ENCODE data around the gene OR2A14. TPM values are rescaled to one million over a fixed set of nuclear protein-coding genes. Genes with fewer than 3 reads are reported as not detected.
"Not testable (repeated sequence)": the region's sequence is repeated elsewhere in the genome, so short reads cannot be mapped to it uniquely, and the experiment has no call there.

OR2A14 gene, protein sequence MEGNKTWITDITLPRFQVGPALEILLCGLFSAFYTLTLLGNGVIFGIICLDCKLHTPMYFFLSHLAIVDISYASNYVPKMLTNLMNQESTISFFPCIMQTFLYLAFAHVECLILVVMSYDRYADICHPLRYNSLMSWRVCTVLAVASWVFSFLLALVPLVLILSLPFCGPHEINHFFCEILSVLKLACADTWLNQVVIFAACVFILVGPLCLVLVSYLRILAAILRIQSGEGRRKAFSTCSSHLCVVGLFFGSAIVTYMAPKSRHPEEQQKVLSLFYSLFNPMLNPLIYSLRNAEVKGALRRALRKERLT
- not detected for total RNA-seq

DNA sequence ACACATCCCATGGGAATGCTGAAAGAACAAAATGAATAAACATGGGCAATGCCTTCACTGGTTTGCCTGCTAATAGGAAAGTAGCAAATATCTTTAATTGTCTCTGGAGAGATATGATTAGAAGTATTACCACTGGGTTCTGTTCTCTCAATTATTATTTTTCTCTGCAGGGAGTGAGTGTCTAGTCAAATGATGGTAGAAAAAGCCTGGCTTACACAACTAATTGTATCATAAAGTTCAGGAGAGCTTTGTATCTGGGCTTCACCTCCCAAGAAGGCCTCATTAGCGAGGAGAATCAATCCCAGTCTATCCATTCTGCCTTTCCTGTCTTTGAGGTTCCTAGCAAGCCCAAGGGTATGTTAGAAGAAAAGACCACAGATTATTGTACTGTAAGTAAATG, at the start of gene OR2A14:
OR2A14 (plus strand) TSS at position 301 of the 400 bp plus-strand sequence. CDS start 5,937 bp downstream, outside the sequence.
- no peak for DNase-seq (ENCODE audit: low spot score)

DNA sequence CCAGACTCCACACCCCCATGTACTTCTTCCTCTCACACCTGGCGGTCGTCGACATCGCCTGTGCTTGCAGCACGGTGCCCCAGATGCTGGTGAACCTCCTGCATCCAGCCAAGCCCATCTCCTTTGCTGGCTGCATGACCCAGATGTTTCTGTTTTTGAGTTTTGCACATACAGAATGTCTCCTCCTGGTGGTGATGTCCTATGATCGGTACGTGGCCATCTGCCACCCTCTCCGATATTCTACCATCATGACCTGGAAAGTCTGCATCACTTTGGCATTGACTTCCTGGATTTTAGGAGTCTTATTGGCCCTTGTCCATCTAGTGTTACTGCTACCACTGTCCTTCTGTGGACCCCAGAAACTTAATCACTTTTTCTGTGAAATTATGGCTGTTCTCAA, 48.6 kb upstream of the OR2A14 start:
- no peak for DNase-seq (ENCODE audit: low spot score)

DNA sequence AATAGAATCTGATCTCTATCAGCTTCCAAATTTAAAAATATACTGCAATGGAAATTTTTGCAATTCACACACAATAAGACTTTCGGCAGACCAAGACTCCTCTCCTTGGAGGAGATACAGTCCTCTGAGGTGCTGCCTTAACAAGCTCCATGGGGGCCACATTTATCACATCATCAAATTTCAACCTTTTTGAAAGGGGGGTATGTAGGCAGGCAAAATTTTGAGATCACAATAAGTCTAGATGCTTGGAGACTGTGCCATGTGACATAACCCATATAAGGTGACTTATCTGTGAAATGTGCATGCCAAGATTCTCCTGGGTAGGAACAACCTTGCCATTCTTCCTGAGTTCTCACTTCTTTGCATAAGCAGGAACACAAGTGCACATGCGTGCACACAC, 37.0 kb upstream of the OR2A14 start, which contains the start of gene OR2A12:
OR2A12 (plus strand) TSS at position 301 of the 400 bp plus-strand sequence. CDS start 8,830 bp downstream, outside the sequence.
- no peak for DNase-seq (ENCODE audit: low spot score)

DNA sequence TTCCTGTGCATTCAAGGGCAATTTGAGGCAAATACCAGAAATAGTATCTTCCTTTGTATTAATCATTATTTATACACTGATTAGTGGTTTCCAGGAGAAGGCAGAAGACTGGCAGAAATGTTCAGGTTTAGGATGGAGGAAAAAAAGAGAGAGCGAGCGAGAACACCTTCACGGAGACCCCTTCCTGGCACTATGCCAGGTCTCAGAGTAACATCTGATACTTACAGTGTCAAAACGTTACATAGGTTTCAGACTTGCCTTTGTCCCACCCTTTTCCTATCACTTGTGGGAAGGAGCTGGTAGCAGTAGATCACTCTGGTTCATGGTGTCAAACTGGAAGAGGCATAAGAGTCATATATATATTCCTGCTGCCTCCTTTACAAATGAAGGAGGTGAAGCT, 36.2 kb upstream of the OR2A14 start:
- DNase-seq (ENCODE audit: low spot score), result no peak

DNA sequence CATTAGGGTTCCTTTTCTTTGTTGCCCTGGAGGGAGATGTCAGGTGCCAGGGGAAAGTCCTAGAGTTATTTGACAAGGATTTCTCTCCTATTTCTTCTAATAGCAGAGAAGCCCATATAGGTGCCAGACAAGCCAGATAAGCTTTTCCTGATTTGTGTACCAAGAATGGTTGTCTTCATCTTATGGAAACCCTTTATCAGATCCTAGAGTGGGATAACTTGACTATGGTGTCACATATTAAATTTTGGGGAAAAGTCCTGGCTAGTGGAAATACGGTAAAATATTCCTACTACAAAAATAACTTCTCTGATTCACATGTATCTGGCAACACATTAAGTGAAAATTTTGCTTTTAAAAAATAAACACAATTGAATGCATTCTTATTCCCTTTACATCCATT, 35.7 kb upstream of the OR2A14 start:
- no peak for DNase-seq (ENCODE audit: low spot score)

DNA sequence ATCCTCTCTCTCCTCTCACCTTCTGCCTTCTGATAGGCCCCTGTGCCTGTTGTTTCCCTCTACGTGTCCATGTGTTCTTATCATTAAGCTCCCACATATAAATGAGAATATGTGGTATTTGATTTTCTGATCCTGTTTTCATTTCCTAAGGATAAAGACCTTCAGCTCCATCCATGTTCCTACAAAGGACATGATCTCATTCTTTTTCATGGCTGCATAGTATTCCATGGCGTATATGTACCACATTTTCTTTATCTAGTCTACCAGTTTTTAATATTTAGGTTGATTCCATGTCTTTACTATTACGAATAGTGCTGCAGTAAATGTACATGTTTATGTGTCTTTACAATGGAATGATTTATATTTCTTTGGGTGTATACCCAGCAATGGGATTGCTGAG, 32.3 kb upstream of the OR2A14 start:
- DNase-seq (ENCODE audit: low spot score), result no peak

DNA sequence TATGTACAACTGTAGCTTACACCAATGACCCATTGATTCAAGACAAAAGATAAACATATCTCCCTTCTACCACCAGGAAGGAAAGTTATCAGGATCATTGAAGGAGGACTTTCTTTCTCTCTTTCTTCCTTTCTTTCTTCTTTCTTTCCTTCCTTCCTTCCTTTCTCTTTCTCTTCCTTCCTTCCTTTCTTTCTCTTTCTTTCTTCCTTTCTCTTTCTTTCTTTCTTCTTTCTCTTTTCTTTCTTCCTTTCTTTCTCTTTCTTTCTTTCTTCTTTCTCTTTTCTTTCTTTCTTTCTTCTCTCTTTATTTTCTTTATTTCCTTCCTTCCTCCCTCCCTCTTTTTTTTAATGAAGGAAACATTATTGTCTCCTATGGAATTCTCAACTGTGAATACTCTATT, 24.2 kb upstream of the OR2A14 start:
- no peak for DNase-seq (ENCODE audit: low spot score)

DNA sequence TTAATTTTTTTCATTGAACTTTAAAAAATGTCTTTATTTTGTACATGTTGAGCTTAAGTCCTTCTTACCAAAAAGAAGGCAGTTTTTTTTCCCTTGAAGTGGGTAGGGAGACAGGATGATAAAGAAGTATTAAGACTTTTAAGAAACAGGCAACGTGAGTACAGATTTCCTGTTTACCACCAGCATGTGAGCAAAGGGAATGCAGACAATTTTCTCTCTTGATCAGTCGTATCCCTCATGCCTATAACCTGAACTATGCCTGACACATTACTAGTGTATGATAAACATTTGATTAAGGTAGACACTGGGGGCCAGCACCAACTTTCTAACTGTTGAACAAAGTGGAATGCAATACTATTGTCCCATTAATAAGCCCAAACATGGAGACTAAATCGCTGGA, 22.4 kb upstream of the OR2A14 start:
- DNase-seq (ENCODE audit: low spot score), result no peak

DNA sequence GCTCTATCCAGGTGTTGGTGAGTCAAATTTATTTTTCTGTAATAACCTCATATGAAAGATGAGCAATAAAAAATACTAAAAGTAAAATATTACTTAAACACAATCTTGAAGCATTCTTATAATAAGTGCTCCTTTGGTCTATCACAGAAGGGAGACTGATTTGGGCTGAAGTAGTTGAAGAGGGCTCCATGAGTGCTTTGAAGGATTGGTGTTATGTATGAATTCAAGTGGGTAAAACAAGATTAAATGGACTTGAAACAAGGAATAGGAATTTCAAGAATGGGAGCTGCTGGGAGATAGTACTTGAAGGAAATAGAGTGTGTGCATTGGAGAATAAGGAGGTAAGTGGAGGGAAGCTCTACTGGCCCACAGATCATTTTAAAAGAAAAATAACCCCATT, 20.9 kb upstream of the OR2A14 start:
- no peak for DNase-seq (ENCODE audit: low spot score)

DNA sequence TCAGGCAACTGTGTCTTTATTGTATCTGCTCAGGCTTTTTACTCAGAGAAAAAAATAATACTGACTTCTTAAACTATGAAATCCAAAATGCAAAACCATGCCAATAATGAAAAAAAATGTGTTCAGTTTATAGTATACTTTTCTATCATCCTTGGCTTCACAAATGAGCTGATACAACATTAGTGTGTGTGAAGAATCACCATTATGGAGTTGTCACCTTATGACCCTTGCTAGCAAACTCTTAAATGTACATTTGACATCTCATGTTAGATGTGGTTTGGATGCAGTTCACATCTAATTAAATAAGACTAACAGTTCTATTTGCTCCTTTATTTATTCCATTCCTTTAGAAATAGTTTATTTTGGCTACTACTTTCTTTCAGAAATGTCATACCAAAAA, 17.8 kb upstream of the OR2A14 start:
- DNase-seq (ENCODE audit: low spot score), result no peak

DNA sequence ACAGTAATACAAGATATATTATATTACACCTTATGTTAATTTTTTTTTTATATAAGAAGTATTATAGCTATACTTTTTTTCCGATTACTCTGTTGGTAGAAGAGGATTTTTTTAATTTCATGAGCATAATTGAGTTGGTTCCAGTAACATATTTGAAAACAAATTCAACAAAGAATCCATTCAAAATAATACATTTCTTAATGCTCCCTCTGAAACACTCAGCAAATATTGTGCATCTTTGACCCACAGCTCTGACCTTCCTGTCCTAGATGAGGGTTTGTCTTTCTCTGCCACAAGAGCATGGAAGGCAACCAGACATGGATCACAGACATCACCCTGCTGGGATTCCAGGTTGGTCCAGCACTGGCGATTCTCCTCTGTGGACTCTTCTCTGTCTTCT, 13.7 kb upstream of the OR2A14 start, which contains the start of gene OR2A2:
OR2A2 (plus strand) TSS at position 301 of the 400 bp plus-strand sequence; CDS start at position 301, 0 bp downstream.
- no peak for DNase-seq (ENCODE audit: low spot score)

DNA sequence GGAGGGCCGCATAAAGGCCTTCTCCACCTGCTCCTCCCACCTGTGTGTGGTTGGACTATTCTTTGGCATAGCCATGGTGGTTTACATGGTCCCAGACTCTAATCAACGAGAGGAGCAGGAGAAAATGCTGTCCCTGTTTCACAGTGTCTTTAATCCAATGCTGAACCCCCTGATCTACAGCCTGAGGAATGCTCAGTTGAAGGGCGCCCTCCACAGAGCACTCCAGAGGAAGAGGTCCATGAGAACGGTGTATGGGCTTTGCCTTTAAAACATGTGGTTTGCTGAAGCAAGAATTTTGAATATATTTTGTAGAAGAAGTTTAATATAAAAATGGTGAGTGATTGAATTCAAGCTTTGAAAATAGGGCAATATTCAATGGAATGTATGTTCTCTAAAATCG, 12.7 kb upstream of the OR2A14 start:
- DNase-seq (ENCODE audit: low spot score), result no peak

DNA sequence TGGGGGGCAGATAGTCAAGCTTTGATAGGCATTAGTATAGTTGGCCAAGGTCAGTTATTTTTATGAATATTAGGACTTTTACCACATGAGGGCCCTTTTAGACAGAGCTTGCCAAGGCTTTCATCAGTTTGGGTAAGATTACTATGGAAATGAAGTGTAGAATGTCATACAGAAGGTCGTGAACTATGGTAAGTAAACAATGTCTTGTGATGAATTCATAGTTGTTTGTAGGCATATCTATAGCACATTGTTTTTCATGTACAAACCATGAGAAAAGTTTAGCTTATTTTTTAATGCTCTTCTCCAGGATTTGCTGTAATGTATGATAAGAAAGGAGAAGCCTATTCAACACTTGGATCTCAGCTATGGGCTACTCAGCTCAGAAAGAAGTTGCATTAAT, 9.3 kb upstream of the OR2A14 start:
- no peak for DNase-seq (ENCODE audit: low spot score)

DNA sequence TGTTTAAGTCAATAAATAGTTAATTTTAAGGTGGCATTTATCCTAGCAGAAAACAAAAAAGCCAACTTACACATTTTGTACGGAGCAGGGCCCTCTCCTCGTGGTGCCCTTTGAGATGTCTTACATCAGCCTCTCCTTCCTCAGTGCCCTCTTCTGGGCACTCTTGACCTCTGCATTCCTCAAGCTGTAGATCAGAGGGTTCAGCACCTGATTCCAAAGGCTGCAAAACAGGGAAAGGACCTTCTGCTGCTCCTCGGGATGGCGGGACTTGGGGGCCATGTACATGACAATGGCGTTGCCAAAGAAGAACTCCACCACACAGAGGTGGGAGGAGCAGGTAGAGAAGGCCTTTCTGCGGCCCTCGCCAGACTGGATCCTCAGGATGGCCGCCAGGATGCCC, 4.6 kb upstream of the OR2A14 start:
- no peak for DNase-seq (ENCODE audit: low spot score)

DNA sequence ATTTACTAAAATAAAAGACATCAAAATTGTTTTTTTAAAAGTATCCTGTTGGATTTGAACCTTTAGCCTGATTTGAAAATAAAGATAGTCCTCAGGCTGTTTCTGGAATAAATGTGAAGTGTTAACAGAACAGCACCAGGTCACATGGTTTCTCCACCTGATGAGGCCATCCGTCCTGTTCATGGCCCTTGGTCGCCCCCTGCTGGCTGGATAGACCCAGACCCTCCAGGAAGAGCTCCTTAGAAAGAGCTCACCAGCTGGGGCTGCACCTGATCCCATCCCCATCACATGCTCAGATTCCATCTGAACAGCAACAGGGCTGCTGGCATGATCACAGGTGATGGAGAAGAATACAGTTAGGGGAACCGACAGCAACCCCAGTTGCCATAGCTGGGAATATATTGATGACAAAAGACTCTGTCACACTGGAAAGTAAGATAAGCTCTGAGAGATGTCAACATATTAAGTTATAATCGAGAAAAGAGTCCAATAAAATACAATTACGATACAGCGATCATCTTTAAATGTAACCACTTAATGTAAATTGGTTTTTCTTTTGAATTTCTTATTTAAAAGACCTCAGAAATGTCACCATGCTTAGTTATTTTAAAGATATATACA, 4.8 kb downstream of the OR2A14 start:
- peak; percentile 83 for DNase-seq (ENCODE audit: low spot score)

DNA sequence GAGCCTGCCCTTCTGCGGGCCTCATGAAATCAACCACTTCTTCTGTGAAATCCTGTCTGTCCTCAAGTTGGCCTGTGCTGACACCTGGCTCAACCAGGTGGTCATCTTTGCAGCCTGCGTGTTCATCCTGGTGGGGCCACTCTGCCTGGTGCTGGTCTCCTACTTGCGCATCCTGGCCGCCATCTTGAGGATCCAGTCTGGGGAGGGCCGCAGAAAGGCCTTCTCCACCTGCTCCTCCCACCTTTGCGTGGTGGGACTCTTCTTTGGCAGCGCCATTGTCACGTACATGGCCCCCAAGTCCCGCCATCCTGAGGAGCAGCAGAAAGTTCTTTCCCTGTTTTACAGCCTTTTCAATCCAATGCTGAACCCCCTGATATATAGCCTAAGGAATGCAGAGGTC, 6.6 kb downstream of the OR2A14 start:
- DNase-seq (ENCODE audit: low spot score), result not testable (repeated sequence)

DNA sequence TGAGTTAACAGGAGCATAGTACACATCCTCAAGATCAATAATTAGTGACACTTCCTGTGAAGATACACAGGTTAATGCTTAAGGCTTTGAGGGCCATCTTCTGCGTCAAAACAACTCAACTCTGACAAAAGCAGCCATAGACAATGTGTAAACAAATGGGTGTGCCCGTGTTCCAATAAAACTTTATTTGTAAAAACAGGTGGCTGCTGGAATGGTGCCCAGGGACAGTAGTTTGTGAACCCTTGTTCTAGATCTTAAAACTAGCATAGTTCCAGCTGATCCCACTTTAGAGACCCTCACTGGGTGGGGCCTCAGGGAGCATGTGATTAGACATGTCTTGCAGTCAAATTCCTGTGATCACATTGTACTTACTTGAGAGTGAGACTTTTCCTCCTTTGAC, 7.8 kb downstream of the OR2A14 start:
- DNase-seq (ENCODE audit: low spot score), result no peak

DNA sequence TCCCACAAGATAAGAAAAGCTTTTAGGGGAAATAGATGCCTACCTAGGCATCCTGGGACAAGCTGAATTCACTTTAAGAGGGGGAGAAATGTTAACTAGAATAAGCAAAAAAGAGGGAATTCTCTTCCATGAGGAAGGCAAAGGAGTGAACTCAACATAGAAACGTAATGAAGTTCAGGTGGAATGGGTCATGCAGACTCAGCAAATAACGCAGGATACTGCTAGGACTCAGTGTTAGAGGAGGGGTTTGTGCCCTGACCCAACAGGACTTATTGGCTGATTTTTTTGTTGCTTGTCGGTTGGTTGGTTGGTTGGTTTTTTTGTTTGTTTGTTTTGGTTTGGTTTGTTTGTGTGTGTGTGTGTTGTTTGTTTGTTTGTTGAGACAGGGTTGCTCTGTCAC, 9.3 kb downstream of the OR2A14 start:
- no peak for DNase-seq (ENCODE audit: low spot score)

DNA sequence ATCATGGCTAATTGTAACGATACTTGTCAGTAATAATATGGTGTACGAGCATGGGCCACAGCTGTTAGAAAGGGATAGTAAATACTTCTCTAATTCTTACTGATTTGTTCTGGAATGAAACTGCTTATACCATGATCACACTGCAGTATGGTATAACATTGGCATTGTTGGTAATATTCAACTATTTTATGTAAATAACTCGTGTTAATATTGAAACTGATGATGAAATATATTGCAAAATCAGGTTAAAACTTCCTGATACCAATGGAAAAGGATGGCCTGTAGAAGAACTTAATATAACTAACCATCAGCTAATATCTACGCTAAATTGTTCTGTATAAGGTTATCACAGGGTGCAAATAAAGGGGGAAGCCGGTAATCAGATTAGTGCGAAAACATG, 10.3 kb downstream of the OR2A14 start:
- no peak for DNase-seq (ENCODE audit: low spot score)

DNA sequence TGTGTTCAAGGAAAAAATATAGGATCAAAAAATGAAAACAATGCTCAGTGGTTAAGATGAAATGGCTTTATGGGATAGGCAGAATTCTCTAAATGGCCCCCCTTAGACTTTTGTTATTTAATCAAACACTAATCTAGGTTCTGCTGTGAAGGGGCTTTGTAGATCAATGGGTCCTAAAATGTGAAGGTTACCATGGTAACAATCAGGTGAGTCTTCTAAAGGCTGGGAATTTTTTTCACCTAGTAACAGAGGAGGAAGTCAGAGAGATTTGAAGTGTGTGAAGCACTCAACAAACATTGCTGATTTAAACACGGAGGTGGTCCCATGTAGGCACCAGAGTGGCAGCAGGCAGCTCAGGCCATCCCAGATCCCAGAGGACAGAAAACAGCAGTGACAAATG, 11.1 kb downstream of the OR2A14 start:
- no peak for DNase-seq (ENCODE audit: low spot score)

DNA sequence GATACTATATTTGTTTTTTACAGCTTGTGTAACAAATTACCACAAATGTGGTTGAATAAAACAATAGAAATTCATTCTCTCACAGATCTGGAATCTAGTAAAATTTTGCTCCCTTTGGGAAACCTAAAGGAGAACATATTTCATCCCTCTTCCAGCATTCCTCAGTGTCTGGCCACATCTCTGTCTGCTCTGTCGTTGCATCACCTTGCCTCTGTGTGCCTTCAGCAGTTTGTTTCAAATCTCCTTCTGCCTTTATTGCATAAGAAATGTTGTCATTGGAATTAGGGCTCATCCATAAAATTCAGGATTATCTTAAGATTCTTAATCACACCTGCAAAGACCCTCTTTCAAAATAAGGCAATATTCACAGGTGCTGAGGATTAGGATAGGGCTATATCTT, 14.5 kb downstream of the OR2A14 start:
- DNase-seq (ENCODE audit: low spot score), result no peak

DNA sequence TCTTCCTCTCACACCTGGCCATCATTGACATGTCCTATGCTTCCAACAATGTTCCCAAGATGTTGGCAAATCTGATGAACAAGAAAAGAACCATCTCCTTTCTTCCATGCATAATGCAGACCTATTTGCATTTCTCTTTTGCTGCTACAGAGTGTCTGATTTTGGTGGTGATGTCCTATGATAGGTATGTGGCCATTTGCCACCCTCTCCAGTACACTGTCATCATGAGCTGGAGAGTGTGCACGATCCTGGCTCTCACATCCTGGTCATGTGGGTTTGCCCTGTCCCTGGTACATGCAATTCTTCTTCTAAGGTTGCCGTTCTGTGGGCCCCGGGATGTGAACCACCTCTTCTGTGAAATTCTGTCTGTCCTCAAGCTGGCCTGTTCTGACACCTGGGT, 19.2 kb downstream of the OR2A14 start:
- DNase-seq (ENCODE audit: low spot score), result no peak

DNA sequence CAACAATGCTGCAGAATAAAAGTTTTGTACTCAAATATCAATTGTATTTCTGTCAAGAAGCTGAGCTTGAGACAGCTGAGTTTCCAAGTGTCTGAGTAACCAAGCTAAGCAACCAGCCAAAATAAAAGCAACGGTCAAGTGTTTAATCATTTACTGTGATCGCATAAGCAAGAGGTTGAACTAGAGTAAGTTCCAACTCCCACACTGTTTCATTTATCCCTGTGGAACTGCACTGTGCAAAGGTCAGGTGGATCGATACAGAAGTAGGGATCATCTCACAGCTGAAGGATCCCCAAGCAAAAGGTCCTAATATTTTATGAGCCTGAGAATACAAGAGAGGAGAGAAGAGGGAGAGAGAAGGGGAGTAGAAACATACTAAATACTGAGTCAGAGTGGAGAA, 21.4 kb downstream of the OR2A14 start:
- DNase-seq (ENCODE audit: low spot score), result no peak

Data from ureter (tissue), 1 donor.